HG03432 (cell line): Measurements from ENCODE around the gene DHX58.
A peak's percentile ranks its signal among the peaks of the same experiment; 100 is the strongest.

ENCODE experiments used
- ATAC-seq: cut with Tn5 transposase; IDR thresholded peaks from one replicate; pipeline ENCODE4 v1.9.1; 2021; ENCODE audit warnings: mild to moderate bottlenecking, moderate library complexity; ENCODE audit not compliant: unreplicated experiment

The DHX58 gene

GRCh38 chr17:42111265-42111636, 1.3 kb downstream of the DHX58 start:
- ATAC-seq = no peak

GRCh38 chr17:42110301-42111264, 1.9 kb downstream of the DHX58 start:
- ATAC-seq = no peak

GRCh38 chr17:42109086-42109485, 3.4 kb downstream of the DHX58 start:
- ATAC-seq = no peak

- peak; percentile 58 for ATAC-seq
Observed at GRCh38 chr17:42107597-42108576, 4.6 kb downstream of the DHX58 start.

- ATAC-seq = no peak
Observed at GRCh38 chr17:42107124-42107523, 5.4 kb downstream of the DHX58 start.

GRCh38 chr17:42106009-42106408, 6.5 kb downstream of the DHX58 start:
- no peak for ATAC-seq

GRCh38 chr17:42104264-42104663, 8.2 kb downstream of the DHX58 start:
- ATAC-seq = no peak

GRCh38 chr17:42103221-42103954, 9.1 kb downstream of the DHX58 start:
- ATAC-seq = no peak

GRCh38 chr17:42101513-42102292, 10.8 kb downstream of the DHX58 start:
- ATAC-seq = no peak

- ATAC-seq = no peak
Observed at GRCh38 chr17:42098730-42099399, 13.6 kb downstream of the DHX58 start.

- no peak for ATAC-seq
Observed at GRCh38 chr17:42097691-42098631, 14.6 kb downstream of the DHX58 start, which contains the start of gene ZNF385C. TSS of gene ZNF385C (minus strand) at chr17:42098473. CDS start at chr17:42063056, 35,417 bp downstream.

GRCh38 chr17:42096360-42097111, 16.0 kb downstream of the DHX58 start:
- no peak for ATAC-seq

GRCh38 chr17:42094375-42095069, 18.0 kb downstream of the DHX58 start:
- ATAC-seq = no peak

GRCh38 chr17:42092939-42093338, 19.6 kb downstream of the DHX58 start:
- no peak for ATAC-seq

- no peak for ATAC-seq
Observed at GRCh38 chr17:42090964-42091790, 21.3 kb downstream of the DHX58 start.

- ATAC-seq = no peak
Observed at GRCh38 chr17:42088736-42089135, 23.8 kb downstream of the DHX58 start.
